ENCODE results near the gene XPO6.
"Not testable (repeated sequence)": the region's sequence is repeated elsewhere in the genome, so short reads cannot be mapped to it uniquely, and the experiment has no call there.

The XPO6 gene

GRCh38 chr16:28211758-28212531 lies at the start of gene XPO6:
XPO6 (minus strand) TSS chr16:28211965; CDS start chr16:28211368, 597 bp downstream.
- DNase-seq, result peak; percentile 85

GRCh38 chr16:28260193-28260592 lies 48.4 kb upstream of the XPO6 start:
- DNase-seq, result no peak

- DNase-seq, result no peak
Measured at GRCh38 chr16:28259781-28260150, 48.0 kb upstream of the XPO6 start.

- no peak for DNase-seq
Measured at GRCh38 chr16:28259091-28259780, 47.5 kb upstream of the XPO6 start.

- no peak for DNase-seq
Measured at GRCh38 chr16:28258567-28258966, 46.8 kb upstream of the XPO6 start.

- no peak for DNase-seq
Measured at GRCh38 chr16:28257256-28257655, 45.5 kb upstream of the XPO6 start.

GRCh38 chr16:28255838-28256237 lies 44.1 kb upstream of the XPO6 start:
- no peak for DNase-seq

GRCh38 chr16:28254158-28254557 lies 42.4 kb upstream of the XPO6 start:
- no peak for DNase-seq

GRCh38 chr16:28250999-28251398 lies 39.2 kb upstream of the XPO6 start:
- no peak for DNase-seq

DNA sequence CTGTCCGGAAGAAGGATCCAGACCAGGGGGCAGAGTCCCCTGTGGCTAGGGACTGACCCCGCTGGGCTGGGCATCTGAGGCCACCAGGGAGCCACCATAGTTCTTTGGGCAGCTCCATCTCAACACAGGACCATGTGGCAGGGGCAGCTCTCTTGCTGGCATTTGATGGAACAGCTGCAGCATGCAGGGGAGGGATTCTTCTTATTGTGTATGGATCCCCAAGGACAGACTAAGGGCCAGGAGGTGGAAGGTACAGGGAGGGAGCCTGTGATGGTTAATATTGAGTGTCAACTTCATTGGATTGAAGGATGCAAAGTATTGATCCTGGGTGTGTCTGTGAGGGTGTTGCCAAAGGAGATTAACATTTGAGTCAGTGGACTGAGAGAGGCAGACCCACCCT lies 37.7 kb upstream of the XPO6 start:
- not testable (repeated sequence) for DNase-seq

GRCh38 chr16:28241924-28242323 lies 30.2 kb upstream of the XPO6 start:
- no peak for DNase-seq

DNA sequence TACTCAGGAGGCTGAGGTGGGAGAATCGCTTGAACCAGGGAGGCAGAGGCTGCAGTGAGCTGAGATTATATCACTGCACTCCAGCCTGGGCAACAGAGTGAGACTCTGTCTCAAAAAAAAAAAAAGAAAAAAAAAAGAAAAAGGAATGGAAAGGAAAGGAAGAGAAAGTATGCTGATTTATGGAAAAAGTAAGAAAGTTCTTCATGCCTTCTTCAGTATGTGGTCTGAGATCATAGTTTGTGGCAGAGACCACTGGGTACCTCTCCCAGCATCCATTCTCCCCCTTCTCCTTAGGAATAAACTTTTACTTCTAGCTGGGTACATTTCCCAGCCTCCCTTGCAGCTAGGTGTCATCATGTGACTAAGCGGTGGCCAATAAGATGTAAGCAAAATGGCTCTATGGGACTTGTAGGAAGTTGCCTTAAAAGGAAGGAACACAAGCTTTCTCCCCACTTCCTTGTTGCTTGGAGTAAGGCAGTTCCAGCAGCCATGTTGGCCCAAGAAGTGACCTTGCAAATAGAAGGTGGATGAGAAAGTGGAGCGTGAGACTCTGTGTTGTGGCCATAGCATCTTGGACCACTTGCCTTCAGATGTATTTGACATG lies 26.1 kb upstream of the XPO6 start:
- DNase-seq, result no peak

DNA sequence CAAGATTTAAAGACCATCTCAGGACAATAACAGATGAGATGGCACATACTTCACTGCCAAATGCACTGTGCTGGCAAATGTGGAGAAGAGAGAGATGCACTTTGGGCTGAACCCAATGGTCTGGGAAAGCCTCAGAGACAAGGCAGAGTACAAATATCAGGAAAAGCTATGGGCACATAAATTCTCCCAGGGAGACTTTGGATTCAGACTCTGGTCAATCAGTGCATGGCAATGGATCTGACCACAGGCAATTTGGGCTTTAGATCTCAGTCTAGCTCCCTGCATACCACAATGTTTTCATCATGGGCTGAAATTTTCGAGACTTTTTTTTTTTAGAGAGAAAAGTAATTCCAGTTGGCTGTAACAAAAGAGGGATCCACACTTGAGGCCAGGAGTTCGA lies 20.0 kb upstream of the XPO6 start:
- DNase-seq, result no peak

GRCh38 chr16:28223909-28224308 lies 12.1 kb upstream of the XPO6 start:
- DNase-seq, result not testable (repeated sequence)

DNA sequence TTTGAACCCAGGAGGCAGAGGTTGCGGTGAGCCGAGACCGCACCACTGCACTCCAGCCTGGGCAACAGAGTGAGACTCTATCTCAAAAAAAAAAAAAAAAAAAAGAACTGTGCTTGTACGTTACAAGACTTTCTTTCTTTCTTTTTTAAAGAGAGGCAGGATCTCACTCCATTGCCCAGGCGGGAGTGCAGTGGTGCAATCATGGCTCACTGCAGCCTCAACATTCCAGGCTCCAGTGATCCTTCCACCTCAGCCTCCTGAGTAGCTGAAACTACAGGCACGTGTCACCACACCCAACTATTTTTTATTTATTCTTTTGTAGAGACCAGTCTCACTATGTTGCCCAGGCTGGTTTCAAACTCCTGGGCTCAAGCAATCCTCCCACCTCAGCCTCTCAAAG lies 8.0 kb upstream of the XPO6 start:
- DNase-seq, result not testable (repeated sequence)

GRCh38 chr16:28219282-28219681 lies 7.5 kb upstream of the XPO6 start:
- DNase-seq, result no peak

DNA sequence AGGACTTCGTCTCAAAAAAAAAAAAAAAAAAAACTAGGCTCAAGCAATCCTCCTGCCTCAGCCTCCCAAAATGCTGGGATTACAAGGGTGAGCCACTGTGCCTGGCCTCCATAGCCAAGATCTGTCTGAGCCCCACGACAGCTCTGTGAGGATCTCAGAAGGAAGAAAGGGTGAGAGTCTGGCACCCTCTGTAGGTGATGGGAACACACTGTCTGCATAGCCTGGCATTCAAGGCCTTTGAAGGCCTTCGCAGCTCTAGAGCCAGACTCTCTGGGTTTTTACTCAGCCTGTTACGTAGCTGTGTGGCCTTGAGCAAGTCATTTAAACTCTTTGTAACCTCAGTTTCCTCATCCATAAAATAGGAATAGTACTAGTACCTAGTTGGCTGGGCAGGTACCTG lies 6.3 kb upstream of the XPO6 start:
- DNase-seq, result no peak

DNA sequence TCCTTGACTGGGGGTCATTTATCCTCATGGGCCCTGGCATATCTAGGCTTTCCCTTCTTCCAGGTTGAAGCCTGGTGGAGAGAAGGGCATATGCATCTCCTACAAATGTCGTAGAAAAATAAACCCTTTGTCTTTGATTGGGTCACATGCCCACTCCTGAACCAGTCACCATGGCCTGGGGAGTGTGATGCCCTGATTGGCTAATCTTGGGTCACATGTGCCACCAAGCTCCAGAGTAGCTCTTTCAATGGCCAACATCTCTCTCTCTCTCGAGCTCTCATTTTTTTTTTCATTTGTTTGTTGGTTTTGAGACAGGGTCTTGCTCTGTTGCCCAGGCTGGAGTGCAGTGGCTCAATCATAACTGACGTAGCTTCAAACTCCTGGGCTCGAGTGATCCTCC lies 5.6 kb upstream of the XPO6 start:
- no peak for DNase-seq

DNA sequence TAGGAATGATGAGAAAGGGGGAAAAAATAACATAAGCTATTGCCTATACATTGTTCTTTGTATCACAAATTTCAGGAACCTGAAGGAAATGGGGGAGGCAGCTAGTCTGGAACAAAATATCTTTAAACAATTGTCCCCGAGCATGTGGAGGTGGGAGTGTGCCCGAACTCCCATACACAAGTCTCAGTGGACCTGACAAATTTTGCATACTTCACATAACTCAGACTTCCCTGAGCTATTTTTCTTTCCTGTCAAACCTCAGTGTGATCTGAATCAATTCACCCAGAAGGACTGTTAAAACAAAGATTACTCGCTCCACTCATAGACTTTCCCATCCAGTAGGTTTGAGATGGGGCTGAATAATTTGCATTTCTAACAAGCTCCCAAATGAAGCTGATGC lies 1.6 kb upstream of the XPO6 start:
- no peak for DNase-seq

DNA sequence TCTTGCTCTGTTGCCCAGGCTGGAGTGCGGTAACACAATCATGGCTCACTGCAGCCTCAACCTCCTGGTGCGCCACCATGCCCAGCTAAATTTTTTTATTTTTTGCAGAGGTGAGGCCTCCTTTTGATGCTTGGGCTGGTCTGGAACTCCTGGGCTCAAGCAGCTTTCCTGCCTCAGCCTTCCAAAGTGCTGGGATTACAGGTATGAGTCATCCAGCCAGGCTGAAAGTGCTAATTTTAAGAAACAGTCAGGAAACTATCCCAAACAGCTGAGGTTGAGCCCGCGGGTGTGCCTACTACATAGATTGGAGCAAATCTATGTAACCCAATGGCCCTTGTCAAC lies 738 bp upstream of the XPO6 start:
- DNase-seq, result no peak

DNA sequence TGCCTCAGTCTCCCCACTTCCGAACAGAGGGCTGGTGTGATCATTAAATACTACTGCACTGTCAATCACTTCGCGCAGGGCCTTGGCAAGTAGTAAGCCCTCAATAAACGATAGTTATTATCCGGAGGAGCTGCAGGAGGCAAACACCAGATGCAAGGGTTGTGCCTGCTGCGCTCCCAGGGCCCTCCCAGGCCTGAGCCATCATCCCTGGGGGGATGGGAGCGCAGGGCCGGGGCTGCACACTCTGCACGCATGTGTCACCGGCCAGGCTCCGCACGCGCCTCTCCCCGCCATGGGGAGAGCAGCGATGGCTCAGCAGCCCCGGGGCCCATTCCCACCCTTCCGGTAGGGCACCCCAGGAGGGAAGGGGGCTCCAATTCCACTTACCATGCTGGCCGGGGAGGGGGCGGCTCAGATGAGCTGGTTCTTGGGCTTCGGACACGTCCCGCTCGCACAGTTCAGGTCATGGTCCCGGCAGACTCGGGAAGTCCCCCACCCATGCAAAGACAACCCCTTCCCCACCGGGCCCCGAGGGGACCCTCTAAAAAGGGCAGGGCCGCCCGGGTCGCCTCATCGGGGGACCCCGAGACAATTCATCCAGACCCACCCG lies 681 bp downstream of the XPO6 start:
- no peak for DNase-seq

GRCh38 chr16:28210264-28210663 lies 1.5 kb downstream of the XPO6 start:
- DNase-seq, result no peak

- DNase-seq, result no peak
Measured at GRCh38 chr16:28208824-28209223, 2.9 kb downstream of the XPO6 start.

GRCh38 chr16:28208131-28208530 lies 3.6 kb downstream of the XPO6 start:
- no peak for DNase-seq
